ENCODE measurements around the gene ARHGAP1.
"Not testable (repeated sequence)": the region's sequence is repeated elsewhere in the genome, so short reads cannot be mapped to it uniquely, and the experiment has no call there.

The ARHGAP1 gene

DNA sequence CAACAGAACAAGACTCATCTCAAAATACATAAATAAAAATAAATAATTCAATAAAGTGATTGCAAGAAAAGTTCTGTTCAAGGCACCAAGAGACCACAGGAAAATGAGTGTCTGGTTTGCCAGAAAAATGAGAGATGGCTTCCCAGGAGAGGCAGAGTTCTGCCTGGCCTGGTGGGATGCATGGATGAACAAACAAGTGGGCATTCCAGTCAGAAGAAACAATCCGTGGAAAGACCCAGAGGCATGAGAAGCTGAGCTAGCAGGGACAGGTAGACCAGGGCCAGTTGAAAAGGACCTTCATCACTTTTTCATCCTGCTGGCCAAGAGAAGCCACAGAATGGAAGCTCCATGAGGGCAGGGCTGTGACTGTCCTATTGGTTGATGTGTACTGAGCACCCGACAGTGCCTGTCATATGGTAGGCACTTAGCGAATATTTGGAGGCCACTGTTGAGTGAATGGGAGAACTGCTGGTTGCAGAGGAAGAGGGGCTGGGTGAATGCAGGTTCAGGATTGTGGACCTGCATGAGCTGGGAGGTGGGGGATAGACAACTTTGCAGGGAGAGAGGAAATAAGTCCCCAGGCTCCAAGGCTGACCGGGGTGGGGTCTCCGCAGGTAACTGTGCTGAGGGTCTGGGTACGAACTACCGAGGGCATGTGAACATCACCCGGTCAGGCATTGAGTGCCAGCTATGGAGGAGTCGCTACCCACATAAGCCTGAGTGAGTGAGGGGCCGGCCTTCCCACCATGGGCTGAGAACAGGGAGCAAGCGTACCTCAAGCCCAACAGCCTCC, 22.3 kb upstream of the ARHGAP1 start:
- no peak for DNase-seq

GRCh38 chr11:46721286-46721685, 20.9 kb upstream of the ARHGAP1 start:
- DNase-seq = no peak

DNA sequence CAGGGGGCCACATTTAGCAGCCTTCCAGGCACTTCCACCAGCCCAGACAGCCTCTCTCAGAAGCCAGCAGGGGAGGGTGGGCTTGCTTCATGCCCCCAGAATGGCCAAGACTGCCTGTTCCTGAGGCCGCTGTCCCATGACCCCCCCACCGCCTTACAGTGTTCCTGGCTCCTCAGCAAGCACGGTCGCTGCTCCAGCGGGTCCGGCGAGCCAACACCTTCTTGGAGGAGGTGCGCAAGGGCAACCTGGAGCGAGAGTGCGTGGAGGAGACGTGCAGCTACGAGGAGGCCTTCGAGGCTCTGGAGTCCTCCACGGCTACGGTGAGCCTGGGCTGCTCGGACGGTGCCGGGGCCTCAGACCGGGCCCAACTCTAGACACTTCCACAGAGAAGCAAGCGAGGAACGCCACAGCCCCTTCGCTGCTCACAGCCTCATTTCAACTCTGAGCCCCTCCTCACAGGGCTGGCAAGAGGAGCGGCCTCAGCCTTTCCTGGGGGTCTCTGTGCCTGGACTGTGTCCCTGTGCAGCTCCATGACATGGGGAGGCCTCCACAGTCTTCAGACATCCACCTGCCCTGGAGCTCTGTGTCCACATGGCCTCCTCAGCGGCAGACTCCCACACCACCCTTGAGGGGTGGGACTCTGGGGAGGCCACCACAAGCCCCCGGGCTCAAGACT, 19.3 kb upstream of the ARHGAP1 start:
- DNase-seq = no peak

DNA sequence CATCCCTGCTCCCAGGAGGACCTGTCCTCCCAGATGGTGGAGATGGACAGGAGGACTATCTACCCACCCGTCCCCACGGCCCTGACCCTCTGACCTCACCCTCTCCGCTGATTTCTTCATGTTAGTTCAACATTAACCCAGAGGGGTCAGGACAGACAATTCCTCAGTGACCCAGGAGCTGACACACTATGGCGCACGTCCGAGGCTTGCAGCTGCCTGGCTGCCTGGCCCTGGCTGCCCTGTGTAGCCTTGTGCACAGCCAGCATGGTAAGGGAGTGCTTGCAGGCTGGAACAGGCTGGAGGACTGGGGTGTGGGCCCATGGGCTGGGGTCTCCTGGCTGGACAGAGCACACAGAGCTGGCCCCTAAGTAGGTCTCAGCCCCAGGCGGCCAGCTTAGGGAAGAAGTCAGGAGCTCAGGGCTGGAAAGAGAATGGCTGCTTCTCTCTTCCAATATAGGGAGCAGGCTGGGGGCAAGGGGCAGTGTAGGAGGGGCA, 18.7 kb upstream of the ARHGAP1 start, which contains the start of gene F2:
F2 (plus strand) TSS at position 166 of the 495 bp plus-strand sequence; CDS start at position 189, 23 bp downstream.
- DNase-seq = no peak

- no peak for DNase-seq
These were observed 18.0 kb upstream of the ARHGAP1 start for GRCh38 chr11:46718155-46719019.

GRCh38 chr11:46717825-46718154, 17.4 kb upstream of the ARHGAP1 start:
- DNase-seq = not testable (repeated sequence)

DNA sequence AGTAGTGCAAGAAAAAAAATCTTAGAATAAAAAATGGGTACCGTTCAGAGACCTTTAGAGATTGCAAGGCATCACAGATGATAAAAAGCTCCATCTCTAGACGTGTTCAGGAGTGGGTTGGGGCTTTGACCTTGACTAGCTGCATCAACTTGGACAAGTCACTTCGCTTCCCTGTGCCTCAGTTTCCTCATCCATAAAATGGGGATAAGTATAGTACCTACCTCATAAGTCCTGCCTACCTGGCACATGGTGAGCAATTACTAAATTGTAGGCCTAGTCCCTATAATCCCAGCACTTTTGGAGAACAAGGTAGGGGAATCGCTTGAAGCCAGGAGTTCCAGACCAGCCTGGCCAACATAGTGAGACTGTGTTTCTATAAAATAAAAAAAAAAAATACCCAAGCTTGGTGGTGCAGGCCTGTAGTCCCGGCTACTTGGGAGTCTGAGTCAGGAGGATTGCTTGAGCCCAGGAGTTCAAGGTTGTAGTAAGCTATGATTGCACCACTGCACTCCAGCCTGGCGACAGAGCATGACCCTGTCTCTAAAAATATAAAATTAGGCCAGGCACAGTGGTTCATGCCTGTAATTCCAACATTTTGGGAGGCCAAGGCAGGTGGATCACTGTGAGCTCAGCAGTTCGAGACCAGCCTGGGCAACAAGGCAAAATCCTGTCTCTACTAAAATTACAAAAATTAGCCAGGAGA, 12.6 kb upstream of the ARHGAP1 start:
- no peak for DNase-seq

DNA sequence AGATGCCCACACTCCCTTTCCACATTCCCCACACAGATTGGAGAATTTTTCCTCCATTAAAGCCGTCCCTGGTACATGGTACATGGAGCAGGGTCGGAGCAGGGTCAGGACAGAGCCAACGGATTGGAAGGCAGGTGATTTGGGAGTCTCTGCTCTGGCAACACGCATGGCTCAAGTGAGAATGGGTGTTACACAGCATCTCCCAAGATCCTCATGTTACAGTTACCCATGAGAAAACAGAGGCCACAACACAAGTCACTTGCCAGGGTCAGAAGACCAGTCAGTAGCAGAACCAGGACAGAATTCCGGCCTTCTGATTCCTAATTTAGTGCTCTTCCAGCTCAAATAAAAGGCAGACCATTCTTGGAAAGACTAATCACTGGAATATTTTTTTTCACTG, 10.9 kb upstream of the ARHGAP1 start:
- DNase-seq = no peak

DNA sequence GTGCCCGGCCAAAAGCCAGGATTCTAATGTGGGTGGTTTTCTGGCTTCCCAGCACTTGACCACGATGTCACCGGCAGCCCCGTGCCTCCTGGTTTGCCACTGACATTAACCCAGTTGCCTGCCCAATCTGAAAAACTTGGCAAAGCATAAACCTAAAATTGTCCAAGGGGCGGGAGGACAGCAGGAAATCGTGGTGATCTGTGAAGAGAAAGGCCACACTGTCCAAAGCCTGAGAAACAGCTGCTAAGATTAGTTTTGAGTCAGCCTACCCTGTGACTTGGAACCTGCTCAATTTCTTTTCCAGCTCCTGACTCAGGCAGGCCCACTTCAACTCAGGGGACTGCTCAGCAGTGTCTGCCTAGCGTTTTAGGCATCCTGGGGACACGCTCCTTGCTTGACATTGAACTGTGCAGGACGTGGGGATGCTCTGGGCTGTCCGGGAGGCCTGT, 10.4 kb upstream of the ARHGAP1 start:
- no peak for DNase-seq

GRCh38 chr11:46709351-46709750, 8.9 kb upstream of the ARHGAP1 start:
- DNase-seq = not testable (repeated sequence)

DNA sequence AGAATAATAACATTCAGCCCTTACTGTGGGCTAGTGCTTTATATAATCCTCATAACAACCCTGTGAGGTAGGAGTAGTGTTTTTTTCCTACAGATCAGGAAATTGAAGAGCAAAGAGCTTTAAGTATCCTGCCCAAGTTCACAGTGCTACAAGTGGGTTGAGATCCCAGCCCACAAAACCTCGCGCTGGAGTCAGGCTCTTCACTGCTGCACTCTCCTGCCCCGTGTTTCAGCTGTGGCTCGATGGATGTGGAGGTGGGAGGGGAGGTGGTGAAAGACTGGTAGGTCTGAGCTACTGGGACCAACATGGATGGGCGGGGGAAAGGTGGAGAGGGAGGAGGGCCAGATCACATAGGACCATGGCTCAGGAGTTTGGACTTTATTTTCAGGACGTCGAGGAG, 6.5 kb upstream of the ARHGAP1 start:
- DNase-seq = no peak

- DNase-seq = no peak
These were observed 4.8 kb upstream of the ARHGAP1 start for GRCh38 chr11:46705070-46705688.

- DNase-seq = no peak
These were observed 747 bp upstream of the ARHGAP1 start for GRCh38 chr11:46701078-46701654.

DNA sequence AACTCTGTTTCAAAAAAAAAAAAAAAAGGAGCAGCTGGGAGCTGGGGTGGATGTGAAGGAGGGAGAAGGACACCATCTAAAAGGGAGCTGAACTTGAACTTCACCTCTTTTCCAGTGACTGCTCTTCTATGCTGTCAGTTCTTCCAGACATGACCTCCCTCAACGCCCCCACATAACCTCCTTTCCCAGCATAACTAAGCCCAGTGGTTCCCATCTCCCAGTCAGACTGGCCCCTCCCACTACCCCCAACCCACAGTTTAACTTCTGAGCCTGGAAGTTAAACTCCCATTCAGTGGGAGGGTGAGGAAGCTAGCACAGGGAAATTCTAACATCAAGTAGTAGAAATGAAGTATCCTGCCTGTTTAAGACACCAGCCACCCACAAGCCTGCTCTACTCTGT, 1.8 kb downstream of the ARHGAP1 start:
- DNase-seq = no peak

GRCh38 chr11:46697723-46698122, 2.7 kb downstream of the ARHGAP1 start:
- DNase-seq = no peak

GRCh38 chr11:46697303-46697702, 3.1 kb downstream of the ARHGAP1 start:
- DNase-seq = no peak

GRCh38 chr11:46696212-46696558, 4.2 kb downstream of the ARHGAP1 start:
- no peak for DNase-seq

- DNase-seq = no peak
These were observed 4.8 kb downstream of the ARHGAP1 start for GRCh38 chr11:46695345-46696211.

DNA sequence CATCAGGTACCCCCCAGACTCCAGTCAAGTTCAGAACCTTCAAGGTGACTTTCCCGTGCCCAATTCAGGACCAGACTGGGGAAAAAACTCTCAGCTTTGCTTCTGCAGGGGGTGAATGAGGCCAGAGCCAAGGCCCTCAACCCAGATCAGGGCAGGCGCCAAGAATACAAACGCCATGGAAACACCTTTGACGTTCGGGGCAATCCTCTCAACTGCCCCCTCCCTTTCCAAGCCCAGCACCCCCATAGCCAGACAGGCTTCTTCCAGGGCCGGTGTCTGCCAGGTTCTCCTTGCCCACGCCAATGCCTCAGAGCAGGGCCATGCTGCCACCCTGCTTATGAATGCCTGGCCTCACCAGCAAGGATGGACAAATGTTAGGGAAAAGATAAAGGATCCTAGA, 5.8 kb downstream of the ARHGAP1 start:
- no peak for DNase-seq

- no peak for DNase-seq
These were observed 6.3 kb downstream of the ARHGAP1 start for GRCh38 chr11:46694072-46694471.

- DNase-seq = no peak
These were observed 6.8 kb downstream of the ARHGAP1 start for GRCh38 chr11:46693597-46694012.

Data from central memory CD4-positive, alpha-beta T cell (primary cell).